Measurements from ENCODE around the gene TMEM139. TPM values are rescaled to one million over a fixed set of nuclear protein-coding genes. Genes with fewer than 3 reads are reported as not detected.

The TMEM139 gene
- total RNA-seq, 1 experiment from 2014 or later: 19.1 TPM

DNA sequence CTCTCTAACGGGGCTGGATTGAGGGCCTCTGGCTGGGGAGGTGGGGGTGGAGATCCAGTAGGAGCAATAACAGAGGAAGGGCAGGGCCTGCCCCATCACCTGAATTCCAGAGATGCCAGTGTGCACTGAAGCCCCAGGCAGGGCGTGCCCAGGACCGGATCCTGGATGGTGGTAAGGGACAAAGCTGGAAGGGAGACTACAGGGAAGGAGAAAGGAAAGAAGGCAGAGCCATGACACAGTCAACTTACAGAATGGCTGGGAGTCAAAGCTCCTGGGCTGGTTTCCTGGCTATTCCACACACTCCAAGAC is 666 bp downstream of the TMEM139 start:
- H3K4me3 ChIP-seq (ENCODE audit: low read depth, low read length): peak overlapping the region; percentile 42
- H3K9me3 ChIP-seq: no peaks in the 10 kb centered on the region
- H3K4me1 Mint-ChIP-seq (ENCODE audit: low read depth, unreplicated experiment): peaks cover 41% of the 10 kb centered on the region
- ChIA-PET POLR2A (interaction anchor here (0.9 kb wide), 1 partner anchor 85 kb away, joined by 4 read pairs; no protein-coding TSS in a partner anchor), CTCF (no interaction called here)
- H3K27ac Mint-ChIP-seq (ENCODE audit: unreplicated experiment): peak overlapping the region; percentile 85
- peak; percentile 53 to 81 for DNase-seq
- TF ChIP-seq, protein P1, sequence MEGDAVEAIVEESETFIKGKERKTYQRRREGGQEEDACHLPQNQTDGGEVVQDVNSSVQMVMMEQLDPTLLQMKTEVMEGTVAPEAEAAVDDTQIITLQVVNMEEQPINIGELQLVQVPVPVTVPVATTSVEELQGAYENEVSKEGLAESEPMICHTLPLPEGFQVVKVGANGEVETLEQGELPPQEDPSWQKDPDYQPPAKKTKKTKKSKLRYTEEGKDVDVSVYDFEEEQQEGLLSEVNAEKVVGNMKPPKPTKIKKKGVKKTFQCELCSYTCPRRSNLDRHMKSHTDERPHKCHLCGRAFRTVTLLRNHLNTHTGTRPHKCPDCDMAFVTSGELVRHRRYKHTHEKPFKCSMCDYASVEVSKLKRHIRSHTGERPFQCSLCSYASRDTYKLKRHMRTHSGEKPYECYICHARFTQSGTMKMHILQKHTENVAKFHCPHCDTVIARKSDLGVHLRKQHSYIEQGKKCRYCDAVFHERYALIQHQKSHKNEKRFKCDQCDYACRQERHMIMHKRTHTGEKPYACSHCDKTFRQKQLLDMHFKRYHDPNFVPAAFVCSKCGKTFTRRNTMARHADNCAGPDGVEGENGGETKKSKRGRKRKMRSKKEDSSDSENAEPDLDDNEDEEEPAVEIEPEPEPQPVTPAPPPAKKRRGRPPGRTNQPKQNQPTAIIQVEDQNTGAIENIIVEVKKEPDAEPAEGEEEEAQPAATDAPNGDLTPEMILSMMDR (IDR thresholded peaks at IDR 0.05; ENCODE audit: insufficient read depth in 1 of 2, low read depth in 1 of 2, low read length in 1 of 2, severe bottlenecking in 1 of 2, unreplicated experiment in 1 of 2): no peak
- H3K4me3 Mint-ChIP-seq (ENCODE audit: unreplicated experiment): peak overlapping the region; percentile 86
- no peaks in the 10 kb centered on the region for H3K27me3 ChIP-seq (replicated peaks; ENCODE audit: control insufficient read depth, insufficient read depth, low read length)
- intact Hi-C loops (cut with micrococcal nuclease; ENCODE audit: unreplicated experiment): no loop called here
- BruUV-seq (replicated peaks): no TSS peak
- peaks cover 28% of the 10 kb centered on the region for H3K36me3 Mint-ChIP-seq (ENCODE audit: insufficient read depth, unreplicated experiment)
- peaks cover 37% of the 10 kb centered on the region for H3K4me1 ChIP-seq
- no peaks in the 10 kb centered on the region for H3K9me3 Mint-ChIP-seq (ENCODE audit: unreplicated experiment)
- H3K27me3 Mint-ChIP-seq (ENCODE audit: insufficient read depth, unreplicated experiment): no peaks in the 10 kb centered on the region
- no peaks in the 10 kb centered on the region for H3K36me3 ChIP-seq (ENCODE audit: control insufficient read depth, insufficient read depth, low read length)

DNA sequence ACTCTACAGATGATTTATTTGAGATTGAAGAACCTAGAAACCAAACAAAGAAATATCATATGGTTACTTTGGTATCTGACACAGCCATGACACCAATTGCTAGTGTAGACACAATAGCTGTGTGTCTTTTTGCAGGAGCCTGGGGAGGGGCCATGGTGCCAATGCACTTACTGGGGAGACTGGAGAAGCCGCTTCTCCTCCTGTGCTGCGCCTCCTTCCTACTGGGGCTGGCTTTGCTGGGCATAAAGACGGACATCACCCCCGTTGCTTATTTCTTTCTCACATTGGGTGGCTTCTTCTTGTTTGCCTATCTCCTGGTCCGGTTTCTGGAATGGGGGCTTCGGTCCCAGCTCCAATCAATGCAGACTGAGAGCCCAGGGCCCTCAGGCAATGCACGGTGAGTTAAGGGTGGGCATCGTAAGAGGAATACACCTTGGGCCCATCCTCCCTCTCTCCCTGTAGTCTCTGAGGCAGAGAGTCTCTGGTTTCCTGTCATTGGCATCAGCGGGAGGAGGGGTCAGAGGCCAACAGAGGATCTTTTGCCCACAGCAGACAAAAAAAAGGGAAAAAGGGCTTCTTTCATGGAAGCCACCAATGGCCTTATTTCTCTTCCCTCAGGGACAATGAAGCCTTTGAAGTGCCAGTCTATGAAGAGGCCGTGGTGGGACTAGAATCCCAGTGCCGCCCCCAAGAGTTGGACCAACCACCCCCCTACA is 1.2 kb downstream of the TMEM139 start:
- no peaks in the 10 kb centered on the region for H3K27me3 Mint-ChIP-seq (ENCODE audit: insufficient read depth, unreplicated experiment)
- Histone ChIP-seq H3K4me3 (ENCODE audit: low read depth, low read length) (peak overlapping the region; percentile 42), H3K36me3 (ENCODE audit: control insufficient read depth, insufficient read depth, low read length) (no peaks in the 10 kb centered on the region), H3K4me1 (peaks cover 37% of the 10 kb centered on the region), H3K9me3 (no peaks in the 10 kb centered on the region), H3K27me3 (replicated peaks; ENCODE audit: control insufficient read depth, insufficient read depth, low read length) (no peaks in the 10 kb centered on the region)
- H3K4me1 Mint-ChIP-seq (ENCODE audit: low read depth, unreplicated experiment): peaks cover 41% of the 10 kb centered on the region
- H3K9me3 Mint-ChIP-seq (ENCODE audit: unreplicated experiment): no peaks in the 10 kb centered on the region
- BruUV-seq (replicated peaks): no TSS peak
- CTCF ChIA-PET: interaction anchor here (1.2 kb wide), 1 partner anchor 46 kb away, joined by 3 read pairs; no protein-coding TSS in a partner anchor
- POLR2A ChIA-PET: interaction anchor here (0.9 kb wide), 1 partner anchor 84 kb away, joined by 4 read pairs; no protein-coding TSS in a partner anchor
- no peak for DNase-seq
- H3K27ac Mint-ChIP-seq (ENCODE audit: unreplicated experiment): peak overlapping the region; percentile 85
- intact Hi-C loops (cut with micrococcal nuclease; ENCODE audit: unreplicated experiment): no loop called here
- TF ChIP-seq, protein P1 (IDR thresholded peaks at IDR 0.05; ENCODE audit: insufficient read depth in 1 of 2, low read depth in 1 of 2, low read length in 1 of 2, severe bottlenecking in 1 of 2, unreplicated experiment in 1 of 2): no peak
- peaks cover 28% of the 10 kb centered on the region for H3K36me3 Mint-ChIP-seq (ENCODE audit: insufficient read depth, unreplicated experiment)
- peak overlapping the region; percentile 86 for H3K4me3 Mint-ChIP-seq (ENCODE audit: unreplicated experiment)

DNA sequence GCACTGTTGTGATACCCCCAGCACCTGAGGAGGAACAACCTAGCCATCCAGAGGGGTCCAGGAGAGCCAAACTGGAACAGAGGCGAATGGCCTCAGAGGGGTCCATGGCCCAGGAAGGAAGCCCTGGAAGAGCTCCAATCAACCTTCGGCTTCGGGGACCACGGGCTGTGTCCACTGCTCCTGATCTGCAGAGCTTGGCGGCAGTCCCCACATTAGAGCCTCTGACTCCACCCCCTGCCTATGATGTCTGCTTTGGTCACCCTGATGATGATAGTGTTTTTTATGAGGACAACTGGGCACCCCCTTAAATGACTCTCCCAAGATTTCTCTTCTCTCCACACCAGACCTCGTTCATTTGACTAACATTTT is 1.7 kb downstream of the TMEM139 start:
- no peak overlapping the region; the same call in 1 of the 2 replicates for H3K4me3 ChIP-seq (ENCODE audit: low read depth, low read length)
- intact Hi-C loops (cut with micrococcal nuclease; ENCODE audit: unreplicated experiment): no loop called here
- TF ChIP-seq, protein P1 (IDR thresholded peaks at IDR 0.05; ENCODE audit: insufficient read depth in 1 of 2, low read depth in 1 of 2, low read length in 1 of 2, severe bottlenecking in 1 of 2, unreplicated experiment in 1 of 2): no peak
- no peaks in the 10 kb centered on the region for H3K27me3 Mint-ChIP-seq (ENCODE audit: insufficient read depth, unreplicated experiment)
- POLR2A ChIA-PET: no interaction called here
- DNase-seq: no peak
- CTCF ChIA-PET: interaction anchor here (1.2 to 2.1 kb wide), 2 partner anchors 23 to 46 kb away, joined by 3 to 8 read pairs; partner anchors contain the start of gene GSTK1
- no peaks in the 10 kb centered on the region for H3K9me3 ChIP-seq
- peaks cover 32% of the 10 kb centered on the region for H3K36me3 Mint-ChIP-seq (ENCODE audit: insufficient read depth, unreplicated experiment)
- BruUV-seq (replicated peaks): no TSS peak
- H3K4me1 ChIP-seq: peaks cover 37% of the 10 kb centered on the region
- no peak overlapping the region for H3K27ac Mint-ChIP-seq (ENCODE audit: unreplicated experiment)
- no peaks in the 10 kb centered on the region for H3K9me3 Mint-ChIP-seq (ENCODE audit: unreplicated experiment)
- peak overlapping the region; percentile 18 for H3K4me3 Mint-ChIP-seq (ENCODE audit: unreplicated experiment)
- H3K4me1 Mint-ChIP-seq (ENCODE audit: low read depth, unreplicated experiment): peaks cover 47% of the 10 kb centered on the region
- H3K27me3 ChIP-seq (replicated peaks; ENCODE audit: control insufficient read depth, insufficient read depth, low read length): no peaks in the 10 kb centered on the region
- H3K36me3 ChIP-seq (ENCODE audit: control insufficient read depth, insufficient read depth, low read length): no peaks in the 10 kb centered on the region
